CD4-positive, alpha-beta T cell treated with Interleukin-15 for 1 hour (primary cell): Measurements from ENCODE around the gene B3GNT5.
A peak's percentile ranks its signal among the peaks of the same experiment; 100 is the strongest.

Experiments
- DNase-seq: peaks from one replicate; pipeline ENCODE4 v3.0.0-alpha.2; 2020

B3GNT5 gene

DNA sequence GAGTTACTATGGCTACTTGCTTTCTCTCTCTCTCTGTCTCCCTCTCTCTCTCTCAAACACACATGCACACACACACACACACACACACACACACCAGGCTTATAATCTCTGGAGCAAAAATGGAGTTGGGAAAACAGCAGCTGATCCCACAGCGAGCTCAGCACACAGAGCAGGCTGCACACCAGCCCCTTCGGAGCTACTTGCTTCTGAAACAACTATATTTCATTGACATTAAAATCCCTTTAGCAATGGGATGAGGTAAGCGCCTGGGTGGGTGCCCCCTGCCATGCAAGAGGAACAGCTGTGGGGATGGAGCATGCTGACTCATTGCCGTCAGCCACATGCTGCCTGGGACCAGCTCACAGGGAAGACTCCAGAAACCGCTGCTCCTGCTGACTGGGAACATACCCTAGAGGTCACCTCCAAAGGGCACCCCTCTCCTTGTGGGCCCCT lies 45.7 kb downstream of the B3GNT5 start:
- DNase-seq: peak; percentile 67

DNA sequence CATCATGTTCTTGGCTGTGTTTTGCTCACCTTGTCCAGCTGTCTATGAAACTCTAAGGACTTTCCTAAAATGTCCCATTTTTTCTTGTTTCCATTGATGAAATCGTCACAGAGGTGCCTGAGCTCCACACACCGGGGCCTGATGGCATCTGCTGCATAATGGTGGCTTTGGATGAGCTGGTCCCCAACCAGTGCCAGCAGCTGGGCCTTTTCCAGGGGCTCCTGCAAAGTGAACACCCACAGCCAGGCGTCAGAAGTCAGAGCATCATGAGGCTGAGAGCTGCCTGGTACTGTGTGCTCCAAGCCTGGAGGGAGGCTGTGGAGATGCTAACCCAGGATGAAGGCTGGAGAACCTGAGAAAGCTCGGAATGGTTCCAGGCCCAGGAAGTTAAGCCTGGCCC lies 46.9 kb downstream of the B3GNT5 start:
- no peak for DNase-seq

DNA sequence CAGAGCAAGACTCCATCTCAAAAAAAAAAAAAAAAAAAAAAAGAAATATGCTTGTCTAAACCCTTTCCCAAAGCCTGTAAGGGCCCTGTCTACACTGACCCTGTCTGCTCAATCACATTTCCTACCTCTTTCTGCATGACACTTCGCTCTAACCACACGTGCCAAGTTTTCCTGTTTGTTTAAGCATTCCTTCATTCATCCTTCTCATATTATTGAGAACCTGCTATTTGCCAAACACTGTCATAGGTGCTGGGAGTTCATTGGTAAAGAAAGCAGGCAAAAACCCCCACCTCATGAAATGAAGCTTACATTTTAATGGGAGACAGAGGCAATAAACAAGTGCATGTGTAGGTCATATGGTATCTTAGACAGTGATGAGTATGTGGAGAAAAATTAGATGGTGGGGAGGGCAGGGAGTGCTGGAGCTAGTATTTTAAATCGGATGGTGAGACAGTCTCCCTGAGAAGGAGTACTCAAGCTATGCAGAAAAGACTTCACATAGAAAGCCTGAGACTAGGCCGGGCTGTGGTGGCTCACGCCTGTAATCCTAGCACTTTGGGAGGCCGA lies 48.0 kb downstream of the B3GNT5 start:
- DNase-seq: no peak

DNA sequence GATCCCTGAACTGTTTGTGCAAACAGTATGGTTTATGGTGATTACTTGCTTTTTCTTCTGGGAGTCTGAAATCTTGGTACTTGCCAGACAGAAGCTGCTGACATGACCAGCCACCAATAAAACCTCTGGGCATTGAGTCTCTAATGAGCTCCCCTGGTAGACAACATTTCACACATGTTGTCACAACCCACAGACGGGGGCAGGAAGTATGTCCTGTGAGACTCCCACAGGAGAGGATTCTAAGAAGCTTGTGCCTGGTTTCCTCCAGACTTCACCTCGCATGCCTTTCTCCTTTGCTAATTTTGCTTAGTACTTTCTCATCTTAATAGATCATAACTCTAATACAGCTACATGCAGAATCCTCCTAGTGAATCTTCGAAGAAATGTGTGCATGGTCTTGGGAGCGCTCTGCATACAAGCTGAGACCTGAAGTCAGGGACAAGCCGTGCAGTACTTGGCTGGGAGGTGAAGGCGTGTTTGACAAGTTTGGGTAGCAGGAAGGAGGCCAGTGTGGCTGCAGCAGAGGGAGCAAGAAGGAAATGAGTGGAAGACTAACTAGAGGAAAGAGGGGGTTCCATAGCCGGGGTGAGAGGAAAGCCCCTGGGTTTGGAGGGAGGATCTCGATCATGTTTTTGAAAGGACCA lies 49.0 kb downstream of the B3GNT5 start:
- DNase-seq: no peak

DNA sequence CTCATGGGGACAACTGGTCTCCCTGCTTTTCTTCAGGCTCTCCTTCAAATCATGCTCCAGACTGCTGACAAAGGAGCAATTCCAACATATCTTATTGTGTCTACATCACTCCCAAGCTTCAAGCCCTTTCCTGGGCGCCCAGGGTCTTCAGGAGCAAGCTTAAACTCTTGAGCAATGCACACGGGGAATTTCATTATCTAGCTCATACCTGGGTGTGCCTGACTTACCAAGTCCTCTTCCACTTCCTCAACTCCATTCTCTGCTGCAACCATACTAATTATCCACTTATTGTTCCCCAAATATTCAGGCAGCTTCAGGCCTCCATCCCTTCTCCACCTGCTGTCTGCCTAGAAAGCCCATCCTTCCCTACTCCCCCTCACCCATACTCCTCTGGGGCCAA lies 50.6 kb downstream of the B3GNT5 start:
- no peak for DNase-seq

DNA sequence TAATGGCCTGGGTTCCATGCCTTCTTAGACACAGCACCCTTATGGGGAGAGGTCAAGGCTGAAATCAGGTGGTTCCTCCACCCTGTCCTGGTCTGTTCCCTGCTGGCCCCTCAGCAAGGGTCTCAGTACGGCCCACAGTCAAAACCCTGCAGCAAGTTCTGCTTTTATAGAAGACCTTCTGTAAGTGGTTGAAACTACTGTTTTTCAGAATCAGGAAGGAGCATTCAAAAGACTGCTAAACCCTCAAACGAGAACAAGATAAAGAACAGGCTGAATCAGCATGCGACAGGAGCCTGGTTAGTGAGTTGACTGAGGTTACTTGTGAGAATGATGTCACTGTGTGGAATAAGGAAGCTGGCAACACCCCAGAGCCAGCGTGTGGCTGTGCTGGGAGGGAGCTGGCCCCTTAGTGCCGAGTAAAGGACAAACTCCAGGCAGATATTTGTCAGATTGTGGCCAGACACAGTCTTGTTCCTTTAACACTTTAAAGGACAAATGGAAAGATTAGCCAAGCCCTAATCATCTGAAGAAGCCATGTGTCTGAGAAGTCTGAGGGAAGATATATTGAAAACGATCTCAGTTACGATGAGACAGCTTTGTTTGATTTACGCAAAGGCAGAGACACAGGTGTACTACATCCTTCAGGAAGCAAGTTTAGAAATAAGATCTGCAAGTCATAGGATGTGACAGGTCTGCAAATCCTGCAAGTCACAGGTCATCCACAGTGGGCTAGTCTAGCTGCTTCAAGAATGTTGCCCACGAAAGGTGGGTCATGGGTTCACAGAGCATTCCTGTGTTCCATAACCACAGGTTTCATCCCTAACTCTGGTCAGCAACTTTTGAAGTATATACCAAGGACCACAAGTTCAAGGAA lies 54.0 kb downstream of the B3GNT5 start:
- peak; percentile 81 for DNase-seq

DNA sequence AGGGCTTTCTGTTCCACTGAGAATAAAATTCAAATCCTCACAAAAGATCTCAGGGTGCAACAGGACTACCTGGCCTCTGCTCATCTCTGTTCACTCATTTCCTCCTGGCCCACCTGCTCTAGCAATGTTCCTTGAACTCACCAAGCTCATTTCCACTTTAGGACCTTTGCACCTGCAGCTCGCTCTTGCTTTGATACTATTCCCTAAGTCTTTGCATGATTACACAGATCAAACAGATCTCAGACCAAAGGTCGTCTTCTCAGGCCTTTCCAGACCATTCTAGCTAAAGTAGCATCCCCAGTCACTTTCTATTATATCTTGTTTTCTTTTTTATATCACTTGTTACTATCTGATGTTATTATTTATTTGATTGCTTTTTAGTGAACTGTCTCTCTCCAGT lies 54.7 kb downstream of the B3GNT5 start:
- DNase-seq: no peak

DNA sequence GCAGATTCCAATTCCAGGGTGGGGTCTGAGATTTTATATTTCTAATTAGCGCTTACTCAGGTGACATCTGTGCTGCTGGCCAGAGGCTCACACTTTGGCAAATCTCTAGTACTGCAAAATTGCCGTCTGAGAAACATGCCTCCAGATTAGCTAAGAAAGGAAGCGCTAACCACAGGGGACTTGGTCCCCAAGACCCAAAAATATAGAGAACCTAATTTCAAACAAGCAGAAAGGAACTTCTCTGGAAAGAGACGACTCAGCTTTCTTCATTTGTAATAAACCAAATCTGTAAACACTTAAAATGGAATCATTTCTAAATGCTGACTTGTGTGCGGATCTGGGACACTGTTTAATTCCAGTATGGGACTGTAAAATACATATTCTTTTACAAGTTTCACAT lies 55.7 kb downstream of the B3GNT5 start:
- DNase-seq: no peak

DNA sequence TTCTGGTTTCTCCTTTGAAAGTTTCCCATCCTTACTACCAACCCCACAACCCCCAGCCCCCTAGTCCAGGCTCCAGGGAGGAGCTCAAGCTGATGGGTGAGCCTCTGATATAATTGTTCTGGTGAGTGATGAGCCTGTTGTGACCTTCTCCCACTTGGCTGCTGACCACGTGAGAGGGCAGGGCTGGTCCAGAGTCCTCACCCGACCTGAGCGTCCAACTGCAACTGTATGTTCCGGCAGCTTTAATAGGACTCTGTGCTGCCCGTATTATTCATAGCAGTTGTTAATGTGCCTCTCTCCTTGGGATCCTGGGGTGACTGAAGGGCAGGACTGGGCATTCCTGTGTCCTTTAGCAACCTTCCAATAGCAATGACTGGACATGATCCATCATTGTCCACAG lies 56.2 kb downstream of the B3GNT5 start:
- no peak for DNase-seq

DNA sequence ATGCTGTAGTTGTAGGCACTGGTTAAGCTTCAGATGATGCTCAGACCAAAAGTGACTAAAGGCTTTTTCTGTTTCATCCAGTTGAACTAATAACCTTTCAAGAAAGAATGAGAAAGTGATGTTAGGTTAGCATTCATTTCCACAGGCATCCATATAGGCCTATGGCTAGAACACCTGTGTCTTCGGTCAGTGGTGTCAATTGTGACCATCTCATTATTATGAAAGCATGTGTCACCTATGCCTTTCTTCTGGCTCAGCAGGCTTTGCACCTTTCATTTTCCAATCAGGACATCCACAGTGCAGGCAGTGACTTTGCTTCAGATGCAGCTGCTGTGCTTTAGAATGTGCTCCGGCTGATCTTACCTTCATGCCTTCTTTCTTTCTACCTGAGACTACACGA lies 57.9 kb downstream of the B3GNT5 start:
- DNase-seq: no peak

DNA sequence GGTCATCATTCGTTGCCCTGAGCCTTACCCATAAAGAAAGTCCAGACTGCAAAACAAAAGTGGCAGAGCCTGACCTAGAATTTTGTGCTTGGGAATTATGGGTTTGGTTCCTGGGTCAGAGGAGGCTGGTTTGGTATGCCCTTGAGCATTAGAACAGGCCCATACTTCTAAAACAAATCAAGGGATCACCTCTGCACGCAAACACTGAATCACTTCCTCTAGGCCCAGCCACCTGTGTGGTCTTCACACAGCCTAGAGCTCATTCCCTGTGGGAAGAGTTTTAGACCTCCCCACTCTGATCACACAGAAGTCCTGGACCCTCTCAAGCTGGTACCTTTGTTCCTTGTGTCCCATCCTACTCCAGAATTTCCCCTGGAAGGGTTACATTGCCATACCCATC lies 59.4 kb downstream of the B3GNT5 start:
- no peak for DNase-seq

DNA sequence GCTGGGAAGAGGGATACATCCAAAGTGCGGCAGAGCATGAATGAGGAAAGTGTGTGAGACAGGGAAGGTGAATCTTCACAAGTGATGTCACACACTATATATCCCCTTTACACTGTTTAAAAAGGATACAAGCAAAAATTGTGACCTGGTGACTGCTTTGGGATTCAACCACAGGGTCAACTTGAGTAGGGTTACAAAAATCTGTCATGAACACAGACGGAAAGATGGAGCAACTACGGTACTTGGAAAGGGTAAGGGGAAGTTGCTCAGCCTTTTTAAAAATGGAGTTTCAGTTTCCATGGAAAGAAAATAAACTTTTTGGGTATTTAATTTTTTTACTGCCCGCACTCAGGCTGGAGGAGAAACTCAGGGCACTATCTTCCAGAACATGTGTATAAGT lies 60.3 kb downstream of the B3GNT5 start:
- DNase-seq: no peak

DNA sequence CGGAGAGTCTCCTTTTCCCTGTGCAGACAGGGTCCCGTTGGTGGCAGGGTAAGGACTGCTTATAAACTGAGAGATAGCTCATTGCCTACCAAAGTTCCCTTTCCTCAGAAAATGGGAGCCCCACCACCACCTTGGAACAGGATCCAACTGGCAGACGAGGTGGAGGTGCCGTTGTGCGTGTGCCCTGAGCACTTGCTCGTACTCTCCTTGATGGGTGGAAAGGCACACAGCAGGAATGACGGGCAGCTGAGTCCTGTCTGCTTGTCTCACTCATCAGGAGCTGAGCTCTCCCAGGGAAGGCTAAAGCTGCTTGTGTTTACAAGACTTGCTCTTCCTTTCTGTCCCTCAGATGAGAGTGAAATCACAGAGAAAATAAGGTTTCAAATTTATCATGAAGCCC lies 60.7 kb downstream of the B3GNT5 start:
- no peak for DNase-seq

DNA sequence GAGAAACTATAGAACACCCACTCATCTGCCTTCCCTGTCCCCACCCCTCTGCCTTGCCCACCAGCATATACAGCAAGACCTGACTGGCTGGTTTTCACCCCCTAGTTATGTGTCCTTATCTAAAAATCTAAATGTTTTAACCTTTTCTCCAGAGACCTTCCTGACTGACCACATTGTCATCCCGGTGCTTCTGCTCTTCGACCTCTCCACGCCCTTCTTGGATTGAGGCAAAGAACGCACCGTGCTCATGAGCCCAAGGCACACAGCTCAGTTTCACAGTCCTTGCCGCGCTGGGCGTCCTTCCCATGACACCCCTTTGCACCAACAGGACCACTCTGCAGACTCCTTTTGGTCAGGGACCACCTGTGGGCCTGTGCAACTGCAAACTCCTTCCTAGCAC lies 62.7 kb downstream of the B3GNT5 start:
- DNase-seq: no peak

DNA sequence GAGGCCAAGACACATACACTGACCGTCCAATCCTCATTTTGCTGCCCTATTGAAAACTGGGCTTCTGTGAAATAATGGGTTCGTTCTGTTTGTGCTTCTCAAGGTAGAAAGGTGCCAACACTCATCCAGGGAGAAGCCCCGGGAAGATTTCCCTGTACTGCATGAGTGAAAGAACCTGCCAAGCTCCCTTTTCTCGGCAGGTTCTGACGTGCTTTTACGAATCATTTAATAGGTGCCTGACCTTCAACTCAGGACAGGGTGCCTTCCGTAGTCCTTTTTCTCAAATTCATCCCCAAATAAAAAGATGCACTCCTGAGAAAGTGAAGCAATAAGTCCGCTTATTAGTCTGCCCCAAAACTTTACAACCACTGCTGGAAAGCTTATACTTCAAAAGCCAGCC lies 64.2 kb downstream of the B3GNT5 start:
- DNase-seq: no peak

DNA sequence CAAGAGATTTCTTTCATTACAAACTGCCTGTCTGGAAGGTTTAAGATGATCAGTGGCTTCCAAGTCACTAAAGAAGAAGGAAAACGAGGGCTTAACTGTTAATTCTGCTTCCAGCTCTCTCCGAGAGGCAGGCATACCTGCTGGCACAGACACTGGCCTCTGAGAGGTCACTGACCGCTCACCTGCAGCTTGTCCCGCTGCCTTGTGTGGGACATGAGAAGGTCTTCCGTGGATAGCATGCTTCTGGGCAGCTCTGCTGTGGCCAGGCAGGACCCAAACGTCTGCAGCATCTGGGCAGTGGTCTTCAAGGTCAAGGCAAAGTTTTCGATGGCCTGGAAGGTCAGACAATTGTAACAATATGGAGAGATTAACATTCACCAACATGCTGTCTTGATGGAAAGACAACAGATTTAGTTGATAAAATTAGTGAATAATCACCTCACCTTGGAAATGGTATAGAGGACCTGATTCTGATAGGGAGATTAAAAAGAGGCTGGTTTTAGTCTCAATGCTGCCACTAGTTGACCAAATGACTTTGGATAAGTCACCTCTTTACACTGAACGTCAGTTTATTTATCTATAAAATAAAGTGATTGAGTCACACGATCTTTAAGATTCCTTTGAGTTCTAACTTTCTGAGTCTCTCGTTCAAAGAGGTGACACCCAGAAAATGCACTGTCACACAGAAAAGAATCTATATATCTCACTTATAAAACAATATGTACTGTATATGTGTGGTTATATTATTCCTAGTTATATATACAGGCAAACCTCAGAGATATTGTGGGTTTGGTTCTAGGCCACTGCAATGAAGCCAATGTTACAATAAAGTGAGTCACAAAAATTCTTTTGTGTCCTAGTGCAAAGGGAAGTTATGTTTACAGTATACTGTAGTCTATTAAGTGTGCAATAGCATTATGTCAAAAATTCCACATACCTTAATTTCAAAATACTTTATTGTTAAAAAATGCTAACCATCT lies 65.1 kb downstream of the B3GNT5 start:
- no peak for DNase-seq

DNA sequence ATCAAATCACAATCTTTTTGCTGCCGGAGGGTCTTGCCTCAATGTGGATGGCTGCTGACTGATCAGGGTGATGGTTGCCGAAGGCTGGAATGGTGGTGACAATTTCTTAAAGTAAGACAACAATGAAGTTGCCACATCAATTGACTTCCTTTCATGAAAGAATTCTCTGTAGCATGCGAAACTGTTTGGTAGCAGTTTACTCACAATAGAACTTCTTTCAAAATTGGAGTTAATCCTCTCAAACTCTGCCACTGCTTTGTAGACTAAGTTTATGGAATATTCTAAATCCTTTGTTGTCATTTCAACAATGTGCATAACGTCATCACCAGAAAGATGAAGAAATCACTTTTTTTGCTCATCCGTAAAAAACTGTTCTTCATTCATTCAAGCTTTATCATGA lies 65.8 kb downstream of the B3GNT5 start:
- DNase-seq: no peak

DNA sequence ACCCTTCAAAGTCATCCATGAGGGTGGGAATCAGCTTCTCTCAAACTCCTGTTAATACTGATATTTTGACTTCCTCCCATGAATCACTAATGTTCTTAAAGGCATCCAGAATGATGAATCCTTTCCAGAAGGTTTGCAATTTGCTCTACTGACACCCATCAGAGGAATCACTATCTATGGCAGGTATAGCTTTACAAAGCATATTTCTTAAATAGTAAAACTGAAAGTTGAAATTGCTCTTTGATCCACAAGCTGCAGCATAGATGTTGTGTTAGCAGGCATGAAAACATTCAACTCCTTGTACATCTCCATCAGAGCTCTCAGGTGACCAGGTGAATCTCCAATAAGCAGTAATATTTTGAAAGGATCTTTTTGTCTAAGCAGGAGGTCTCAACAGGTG lies 66.3 kb downstream of the B3GNT5 start:
- DNase-seq: no peak
